ENCODE measurements around the gene ATP2A1. TPM values are rescaled to one million over a fixed set of nuclear protein-coding genes. Genes with fewer than 3 reads are reported as not detected.
A peak's percentile ranks its signal among the peaks of the same experiment; 100 is the strongest.

Gene ATP2A1
- total RNA-seq, 1 experiment from 2014 or later: 3.0 TPM

DNA sequence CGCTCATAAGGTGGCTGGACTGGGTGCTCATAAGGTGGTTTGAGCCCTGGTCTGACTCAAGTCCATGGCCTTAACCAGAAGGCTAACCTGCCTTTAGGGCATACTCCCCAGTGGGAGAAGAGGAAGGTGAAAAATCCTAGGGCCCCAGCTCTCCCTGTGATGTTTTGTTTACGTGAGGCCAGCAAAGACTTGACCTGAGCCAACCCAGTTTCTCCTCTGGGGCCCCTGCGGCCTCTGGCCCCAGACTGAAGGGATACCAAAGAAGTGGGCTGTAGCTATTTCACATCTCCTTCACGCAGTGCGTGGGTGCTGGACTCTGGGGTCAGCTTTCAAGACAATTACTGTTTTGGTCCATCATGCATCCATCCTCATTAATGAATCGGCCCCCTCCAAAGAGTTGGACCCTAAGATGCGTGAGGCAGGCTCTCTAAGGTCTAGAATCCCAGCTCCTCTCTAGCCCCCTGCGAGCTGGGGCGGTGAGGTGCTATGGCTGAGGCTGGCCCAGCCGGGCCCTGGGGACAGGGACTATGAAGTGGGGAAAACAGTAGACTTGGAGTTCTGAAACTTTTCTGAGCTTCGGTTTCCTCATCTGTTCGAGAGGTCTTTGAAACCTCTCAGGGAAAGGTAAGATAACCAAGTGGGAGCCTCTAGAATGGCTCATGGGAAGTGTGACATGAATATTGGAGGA, 13.1 kb upstream of the ATP2A1 start:
- ChIA-PET CTCF (no interaction called here), POLR2A (ENCODE audit: low non-redundant PET) (interaction anchor here (0.5 to 0.6 kb wide), 2 partner anchors 18 to 25 kb away, joined by 3 to 7 read pairs; no protein-coding TSS in a partner anchor)
- Histone ChIP-seq H3K36me3 (ENCODE audit: insufficient read depth, low read length, poor library complexity, severe bottlenecking) (peaks cover 24% of the 10 kb centered on the region), H3K4me1 (ENCODE audit: insufficient read depth, low read length, poor library complexity, severe bottlenecking) (peaks cover 14% of the 10 kb centered on the region), H3K27ac (ENCODE audit: low read depth, low read length, poor library complexity, severe bottlenecking) (no peak overlapping the region), H3K27me3 (replicated peaks; ENCODE audit: insufficient read depth, low read depth, low read length, poor library complexity) (no peaks in the 10 kb centered on the region), H3K4me3 (ENCODE audit: low read depth, low read length, poor library complexity, severe bottlenecking) (peak overlapping the region; percentile 87), H3K9me3 (ENCODE audit: low read depth, low read length, poor library complexity, severe bottlenecking) (no peaks in the 10 kb centered on the region)
- intact Hi-C loops (cut with micrococcal nuclease; ENCODE audit: unreplicated experiment): no loop called here
- DNase-seq (ENCODE audit: low spot score): no peak
- TF ChIP-seq EZH2 (IDR thresholded peaks at IDR 0.05; ENCODE audit: borderline replicate concordance, low read depth, low read length, poor library complexity, severe bottlenecking): no peak
- TF ChIP-seq, protein P1, sequence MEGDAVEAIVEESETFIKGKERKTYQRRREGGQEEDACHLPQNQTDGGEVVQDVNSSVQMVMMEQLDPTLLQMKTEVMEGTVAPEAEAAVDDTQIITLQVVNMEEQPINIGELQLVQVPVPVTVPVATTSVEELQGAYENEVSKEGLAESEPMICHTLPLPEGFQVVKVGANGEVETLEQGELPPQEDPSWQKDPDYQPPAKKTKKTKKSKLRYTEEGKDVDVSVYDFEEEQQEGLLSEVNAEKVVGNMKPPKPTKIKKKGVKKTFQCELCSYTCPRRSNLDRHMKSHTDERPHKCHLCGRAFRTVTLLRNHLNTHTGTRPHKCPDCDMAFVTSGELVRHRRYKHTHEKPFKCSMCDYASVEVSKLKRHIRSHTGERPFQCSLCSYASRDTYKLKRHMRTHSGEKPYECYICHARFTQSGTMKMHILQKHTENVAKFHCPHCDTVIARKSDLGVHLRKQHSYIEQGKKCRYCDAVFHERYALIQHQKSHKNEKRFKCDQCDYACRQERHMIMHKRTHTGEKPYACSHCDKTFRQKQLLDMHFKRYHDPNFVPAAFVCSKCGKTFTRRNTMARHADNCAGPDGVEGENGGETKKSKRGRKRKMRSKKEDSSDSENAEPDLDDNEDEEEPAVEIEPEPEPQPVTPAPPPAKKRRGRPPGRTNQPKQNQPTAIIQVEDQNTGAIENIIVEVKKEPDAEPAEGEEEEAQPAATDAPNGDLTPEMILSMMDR (conservative IDR thresholded peaks at IDR 0.05; ENCODE audit: low read depth, low read length): no peak
- BruUV-seq (replicated peaks): no TSS peak

DNA sequence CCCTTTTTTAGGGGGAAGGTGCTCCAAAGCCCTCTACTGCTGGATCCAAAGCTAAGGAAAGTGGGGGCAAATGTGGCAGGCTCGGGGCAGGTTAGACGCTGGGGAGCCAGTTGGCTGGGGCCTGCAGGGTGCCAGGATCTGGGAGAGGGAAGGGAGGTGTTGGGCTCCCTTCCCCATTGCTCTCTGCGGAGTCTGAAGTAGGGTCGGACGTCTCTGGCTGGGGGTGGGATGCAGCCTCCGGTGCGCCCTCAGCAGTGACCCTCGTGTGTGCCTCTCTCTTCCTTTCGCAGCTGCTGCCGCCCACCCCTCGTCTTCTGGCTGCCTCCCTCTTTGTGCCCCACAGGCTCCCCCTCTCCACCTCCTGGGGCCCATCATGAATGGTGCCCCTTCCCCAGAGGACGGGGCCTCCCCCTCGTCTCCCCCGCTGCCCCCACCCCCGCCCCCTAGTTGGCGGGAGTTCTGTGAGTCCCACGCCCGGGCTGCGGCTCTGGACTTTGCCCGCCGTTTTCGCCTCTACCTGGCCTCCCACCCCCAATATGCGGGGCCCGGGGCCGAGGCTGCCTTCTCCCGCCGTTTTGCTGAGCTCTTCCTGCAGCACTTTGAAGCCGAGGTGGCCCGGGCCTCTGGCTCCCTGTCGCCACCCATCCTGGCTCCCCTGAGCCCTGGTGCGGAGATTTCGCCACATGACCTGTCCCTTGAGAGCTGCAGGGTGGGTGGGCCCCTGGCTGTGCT, 12.4 kb upstream of the ATP2A1 start:
- ChIA-PET CTCF (no interaction called here), POLR2A (ENCODE audit: low non-redundant PET) (no interaction called here)
- intact Hi-C loops (cut with micrococcal nuclease; ENCODE audit: unreplicated experiment): no loop called here
- no peak overlapping the region for H3K27ac ChIP-seq (ENCODE audit: low read depth, low read length, poor library complexity, severe bottlenecking)
- DNase-seq (ENCODE audit: low spot score): no peak
- TF ChIP-seq EZH2 (IDR thresholded peaks at IDR 0.05; ENCODE audit: borderline replicate concordance, low read depth, low read length, poor library complexity, severe bottlenecking): no peak
- TF ChIP-seq, protein P1 (conservative IDR thresholded peaks at IDR 0.05; ENCODE audit: low read depth, low read length): no peak
- peaks cover 26% of the 10 kb centered on the region for H3K36me3 ChIP-seq (ENCODE audit: insufficient read depth, low read length, poor library complexity, severe bottlenecking)
- no peak overlapping the region for H3K4me3 ChIP-seq (ENCODE audit: low read depth, low read length, poor library complexity, severe bottlenecking)
- H3K27me3 ChIP-seq (replicated peaks; ENCODE audit: insufficient read depth, low read depth, low read length, poor library complexity): no peaks in the 10 kb centered on the region
- BruUV-seq (replicated peaks): no TSS peak
- H3K4me1 ChIP-seq (ENCODE audit: insufficient read depth, low read length, poor library complexity, severe bottlenecking): peaks cover 14% of the 10 kb centered on the region
- no peaks in the 10 kb centered on the region for H3K9me3 ChIP-seq (ENCODE audit: low read depth, low read length, poor library complexity, severe bottlenecking)

DNA sequence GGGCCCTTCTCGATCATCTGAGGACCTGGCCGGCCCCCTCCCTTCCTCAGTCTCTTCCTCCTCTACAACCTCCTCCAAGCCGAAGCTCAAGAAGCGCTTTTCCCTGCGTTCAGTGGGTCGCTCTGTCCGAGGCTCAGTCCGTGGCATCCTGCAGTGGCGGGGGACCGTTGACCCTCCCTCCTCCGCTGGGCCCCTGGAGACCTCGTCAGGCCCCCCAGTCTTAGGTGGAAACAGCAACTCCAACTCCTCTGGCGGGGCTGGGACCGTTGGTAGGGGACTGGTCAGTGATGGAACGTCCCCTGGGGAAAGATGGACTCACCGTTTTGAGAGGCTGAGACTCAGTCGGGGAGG, 11.9 kb upstream of the ATP2A1 start:
- H3K9me3 ChIP-seq (ENCODE audit: low read depth, low read length, poor library complexity, severe bottlenecking): no peaks in the 10 kb centered on the region
- CTCF ChIA-PET: interaction anchor here (0.6 kb wide), 1 partner anchor 107 kb away, joined by 3 read pairs; no protein-coding TSS in a partner anchor
- no peak overlapping the region for H3K27ac ChIP-seq (ENCODE audit: low read depth, low read length, poor library complexity, severe bottlenecking)
- H3K4me1 ChIP-seq (ENCODE audit: insufficient read depth, low read length, poor library complexity, severe bottlenecking): peaks cover 14% of the 10 kb centered on the region
- no peaks in the 10 kb centered on the region for H3K27me3 ChIP-seq (replicated peaks; ENCODE audit: insufficient read depth, low read depth, low read length, poor library complexity)
- peaks cover 28% of the 10 kb centered on the region for H3K36me3 ChIP-seq (ENCODE audit: insufficient read depth, low read length, poor library complexity, severe bottlenecking)
- TF ChIP-seq, protein P1 (conservative IDR thresholded peaks at IDR 0.05; ENCODE audit: low read depth, low read length): no peak
- no peak for TF ChIP-seq EZH2 (IDR thresholded peaks at IDR 0.05; ENCODE audit: borderline replicate concordance, low read depth, low read length, poor library complexity, severe bottlenecking)
- BruUV-seq (replicated peaks): no TSS peak
- DNase-seq (ENCODE audit: low spot score): no peak
- intact Hi-C loops (cut with micrococcal nuclease; ENCODE audit: unreplicated experiment): no loop called here
- no peak overlapping the region for H3K4me3 ChIP-seq (ENCODE audit: low read depth, low read length, poor library complexity, severe bottlenecking)
- POLR2A ChIA-PET (ENCODE audit: low non-redundant PET): no interaction called here

Measured in A673 (cell line).